ENCODE data around the gene LAMC3. TPM values are rescaled to one million over a fixed set of nuclear protein-coding genes. Genes with fewer than 3 reads are reported as not detected.

LAMC3 gene
- total and polyA plus RNA-seq, 8 donors = 0.61 to 9.6 (median 0.93) TPM; not detected in 1

- H3K4me3 ChIP-seq = no peak overlapping the region
- H3K4me1 ChIP-seq = no peaks in the 10 kb centered on the region
- H3K27me3 ChIP-seq = peaks cover 0 to 28% (median 0%) of the 10 kb centered on the region in 3 donors
- no peak for TF ChIP-seq EP300 (IDR thresholded peaks at IDR 0.05)
- no peak for TF ChIP-seq CTCF (IDR thresholded peaks at IDR 0.05)
- TF ChIP-seq POLR2A (IDR thresholded peaks at IDR 0.05) = no peak
- TF ChIP-seq POLR2AphosphoS5 (IDR thresholded peaks at IDR 0.05) = no peak
- no peak overlapping the region for H3K27ac ChIP-seq
- no peaks in the 10 kb centered on the region for H3K9me3 ChIP-seq
- WGBS, 5 donors = 75 to 83% (median 80%) methylated on average over 6 to 9 of the region's 9 CpGs
- intact Hi-C loops (cut with DNase I; ENCODE audit: low total_unique reads) = no loop called here
- no peaks in the 10 kb centered on the region for H3K36me3 ChIP-seq
- no peak for DNase-seq
These were observed 63.9 kb downstream of the LAMC3 start for GRCh38 chr9:131072871-131073237.

GRCh38 chr9:131076347-131077195, 67.6 kb downstream of the LAMC3 start:
- no peak overlapping the region for H3K4me3 ChIP-seq
- H3K27me3 ChIP-seq = peaks cover 0 to under 1% (median 0%) of the 10 kb centered on the region in 3 donors
- H3K9me3 ChIP-seq = no peaks in the 10 kb centered on the region
- intact Hi-C loops (cut with DNase I; ENCODE audit: low total_unique reads) = no loop called here
- DNase-seq = no peak
- no peaks in the 10 kb centered on the region for H3K4me1 ChIP-seq
- WGBS, 5 donors = 71 to 77% (median 77%) methylated on average over 11 to 15 of the region's 15 CpGs
- H3K27ac ChIP-seq = no peak overlapping the region
- TF ChIP-seq POLR2A (IDR thresholded peaks at IDR 0.05) (no peak), CTCF (IDR thresholded peaks at IDR 0.05) (no peak), EP300 (IDR thresholded peaks at IDR 0.05) (no peak), POLR2AphosphoS5 (IDR thresholded peaks at IDR 0.05) (no peak)
- no peaks in the 10 kb centered on the region for H3K36me3 ChIP-seq

- H3K9me3 ChIP-seq = no peaks in the 10 kb centered on the region
- no peaks in the 10 kb centered on the region for H3K4me1 ChIP-seq
- no peak for TF ChIP-seq CTCF (IDR thresholded peaks at IDR 0.05)
- no peak for TF ChIP-seq POLR2A (IDR thresholded peaks at IDR 0.05)
- TF ChIP-seq POLR2AphosphoS5 (IDR thresholded peaks at IDR 0.05) = no peak
- no peak for TF ChIP-seq EP300 (IDR thresholded peaks at IDR 0.05)
- no peak overlapping the region for H3K4me3 ChIP-seq
- peaks cover 0 to 7% (median 0%) of the 10 kb centered on the region in 3 donors for H3K27me3 ChIP-seq
- no peak for DNase-seq
- intact Hi-C loops (cut with DNase I; ENCODE audit: low total_unique reads) = no loop called here
- H3K36me3 ChIP-seq = no peaks in the 10 kb centered on the region
- 77 to 84% (median 80%) methylated on average over 10 to 17 of the region's 17 CpGs for whole genome bisulfite sequencing, 5 donors
- H3K27ac ChIP-seq = no peak overlapping the region
These were observed 69.7 kb downstream of the LAMC3 start for GRCh38 chr9:131078427-131079366.

GRCh38 chr9:131080589-131080988, 71.6 kb downstream of the LAMC3 start:
- intact Hi-C loops (cut with DNase I; ENCODE audit: low total_unique reads) = no loop called here
- H3K9me3 ChIP-seq = no peaks in the 10 kb centered on the region
- 66 to 79% (median 74%) methylated on average over 9 of the region's 9 CpGs for WGBS, 5 donors

More at GRCh38 chr9:131080589-131080988, 71.6 kb downstream of the LAMC3 start:
- H3K4me3 ChIP-seq = no peak overlapping the region
- H3K36me3 ChIP-seq = no peaks in the 10 kb centered on the region
- no peaks in the 10 kb centered on the region for H3K4me1 ChIP-seq
- H3K27me3 ChIP-seq = peaks cover 0 to 11% (median 0%) of the 10 kb centered on the region in 3 donors
- no peak overlapping the region for H3K27ac ChIP-seq
- DNase-seq = no peak
- no peak for TF ChIP-seq POLR2AphosphoS5 (IDR thresholded peaks at IDR 0.05)
- TF ChIP-seq CTCF (IDR thresholded peaks at IDR 0.05) = no peak
- no peak for TF ChIP-seq EP300 (IDR thresholded peaks at IDR 0.05)
- no peak for TF ChIP-seq POLR2A (IDR thresholded peaks at IDR 0.05)

Data from stomach (tissue), 9 donors.